ENCODE data around the gene CFAP157.

CFAP157 gene

DNA sequence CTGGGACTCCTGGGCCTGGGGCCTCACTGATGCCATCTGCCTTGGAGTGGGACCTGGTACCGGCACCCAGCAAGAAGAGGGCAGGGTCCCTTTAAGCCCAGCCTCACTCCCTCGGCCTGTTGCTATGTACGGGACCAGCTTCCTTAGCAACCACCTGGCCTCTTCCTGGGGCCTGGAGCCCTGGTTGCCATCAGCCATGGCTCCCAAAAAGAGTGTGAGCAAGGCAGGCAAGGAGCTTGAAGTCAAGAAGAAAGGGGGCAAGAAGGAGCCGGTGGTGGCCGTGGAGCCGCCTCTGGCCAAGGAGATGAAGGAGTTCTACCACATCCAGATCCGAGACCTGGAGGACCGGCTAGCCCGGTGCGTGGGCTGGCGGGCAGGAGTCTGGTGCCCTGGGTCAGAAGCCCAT lies at the start of gene CFAP157:
Gene CFAP157, plus strand, starts transcription at position 153 of the 406 bp plus-strand sequence. Its CDS starts 44 bp downstream, at position 197.
- no peak for DNase-seq (ENCODE audit: low read depth)

DNA sequence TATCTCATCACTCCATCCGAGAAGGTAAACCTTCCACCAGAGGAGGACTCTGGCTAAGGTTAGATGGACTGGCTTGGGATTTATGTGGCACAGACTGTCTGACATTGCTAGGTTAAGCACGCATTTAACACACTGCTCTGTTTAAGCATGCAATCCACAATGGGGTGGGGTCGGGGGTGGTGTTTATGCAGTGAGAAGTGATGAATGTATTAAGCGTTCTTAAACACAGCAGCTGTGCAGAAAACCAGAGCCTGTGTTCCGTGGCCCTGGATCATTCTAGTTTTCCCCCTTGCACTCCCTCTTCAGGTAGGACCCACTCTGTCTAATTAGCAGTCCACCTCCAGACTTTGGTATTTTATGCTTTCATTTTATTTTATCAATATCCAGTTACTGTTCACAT lies 48.4 kb upstream of the CFAP157 start:
- no peak for DNase-seq (ENCODE audit: low read depth)

DNA sequence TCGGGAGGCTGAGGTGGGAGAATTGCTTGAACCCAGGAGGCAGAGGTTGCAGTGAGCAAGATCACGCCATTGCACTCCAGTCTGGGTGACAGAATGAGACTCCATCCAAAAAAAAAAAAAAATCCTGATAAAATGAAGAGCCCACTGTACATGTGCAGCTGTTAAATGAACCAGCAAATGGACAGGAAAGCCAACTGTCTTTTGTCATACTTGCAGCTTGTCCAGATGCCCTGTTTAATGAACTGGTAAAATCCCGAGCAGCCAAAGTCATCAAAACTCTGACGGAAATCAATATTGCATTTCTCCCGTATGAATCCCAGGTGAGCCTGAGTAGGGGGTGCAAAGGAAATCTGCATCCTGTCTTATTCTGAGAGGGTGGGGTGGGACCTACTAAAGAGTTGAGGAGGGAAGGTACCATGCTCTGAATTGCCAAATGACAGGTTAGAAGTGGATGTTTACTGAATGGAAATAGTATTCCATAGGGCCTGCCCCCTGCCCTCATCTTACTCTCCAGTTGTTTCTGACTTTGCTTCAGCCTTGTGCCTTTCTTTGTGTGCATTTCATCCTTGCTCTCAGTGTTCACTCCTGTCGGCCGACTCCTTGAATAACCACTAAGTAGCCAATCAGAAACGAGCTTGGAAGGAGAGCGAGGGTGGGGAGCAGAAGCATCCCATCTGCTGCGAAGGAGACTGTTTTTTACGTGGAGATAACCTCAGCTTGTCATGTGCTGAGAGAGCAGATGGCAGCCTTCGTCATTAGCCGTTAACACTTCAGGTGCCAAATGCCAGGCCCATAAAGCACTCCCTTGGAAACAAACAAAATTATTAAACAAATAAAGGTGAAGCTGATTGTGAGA lies 45.7 kb upstream of the CFAP157 start:
- DNase-seq (ENCODE audit: low read depth): no peak

DNA sequence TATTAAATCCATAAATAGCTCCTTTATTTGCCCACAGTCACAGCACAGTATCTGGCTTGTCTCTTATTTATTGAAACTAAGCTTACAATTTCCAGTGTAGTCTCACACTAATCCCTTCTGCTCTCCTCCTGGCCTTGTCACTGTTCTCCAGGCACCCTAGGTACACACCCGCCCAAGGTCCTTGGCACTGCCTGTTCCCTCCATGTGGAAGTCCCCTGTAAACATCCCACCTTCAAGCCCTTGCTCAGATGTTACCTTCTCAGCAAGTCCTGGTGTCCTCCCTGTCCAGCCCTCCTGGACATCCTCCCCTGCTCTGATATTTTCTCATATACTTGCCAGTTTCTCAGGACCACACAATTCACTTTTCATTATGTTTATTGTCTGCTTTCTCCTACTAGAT lies 44.2 kb upstream of the CFAP157 start:
- DNase-seq (ENCODE audit: low read depth): no peak

DNA sequence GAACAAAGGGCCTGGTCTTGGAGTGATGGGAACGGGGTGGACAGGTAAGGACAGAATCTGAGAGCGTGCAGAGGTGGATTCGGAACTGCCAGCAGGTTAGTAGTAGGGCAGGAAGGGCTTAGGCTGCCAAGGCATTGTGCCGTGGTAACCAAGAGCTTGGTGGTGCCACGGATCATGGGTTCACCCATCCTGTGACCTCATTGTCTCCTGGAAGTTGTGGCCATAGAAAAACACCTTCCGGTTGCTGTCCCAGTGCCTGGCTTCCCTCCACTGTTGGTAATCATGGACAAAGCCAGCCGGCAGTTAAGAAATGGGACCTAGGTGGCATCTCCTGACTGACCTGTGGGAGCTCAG lies 42.5 kb upstream of the CFAP157 start:
- DNase-seq (ENCODE audit: low read depth): no peak

GRCh38 chr9:127664678-127665507 lies 41.9 kb upstream of the CFAP157 start:
- no peak for DNase-seq (ENCODE audit: low read depth)

DNA sequence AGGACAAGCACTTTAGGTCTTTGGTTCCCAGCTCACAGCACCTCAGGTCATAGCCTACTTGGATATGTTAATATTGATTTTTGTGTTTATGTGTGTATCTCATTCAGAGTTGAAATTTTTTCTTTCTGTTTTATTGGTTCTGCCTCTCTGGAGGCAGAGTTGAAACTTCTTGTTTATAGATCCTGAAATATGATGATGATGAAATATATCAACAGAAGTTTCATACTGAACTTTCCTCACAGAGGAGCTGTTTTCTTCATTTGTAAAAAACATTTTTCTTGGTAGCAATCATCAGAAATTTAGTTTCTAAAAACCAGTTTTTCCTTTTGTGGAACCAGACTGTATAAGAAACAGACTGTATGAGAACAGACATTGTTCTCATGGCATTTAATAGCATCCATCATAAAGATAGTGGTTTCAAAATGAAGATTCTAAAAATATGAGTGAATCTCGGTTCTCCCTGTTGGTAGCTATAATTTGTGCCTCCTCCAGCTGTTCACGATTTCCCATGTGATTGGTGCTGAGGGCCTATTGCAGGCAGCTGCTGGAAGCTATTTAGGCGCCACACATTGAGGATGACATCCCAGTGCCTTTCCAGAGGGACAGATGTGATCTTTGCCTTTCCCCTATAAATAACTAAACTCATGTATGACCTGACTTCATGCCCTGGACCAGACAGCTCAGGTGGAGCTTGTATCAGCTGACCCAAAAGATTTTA lies 39.5 kb upstream of the CFAP157 start:
- no peak for DNase-seq (ENCODE audit: low read depth)

DNA sequence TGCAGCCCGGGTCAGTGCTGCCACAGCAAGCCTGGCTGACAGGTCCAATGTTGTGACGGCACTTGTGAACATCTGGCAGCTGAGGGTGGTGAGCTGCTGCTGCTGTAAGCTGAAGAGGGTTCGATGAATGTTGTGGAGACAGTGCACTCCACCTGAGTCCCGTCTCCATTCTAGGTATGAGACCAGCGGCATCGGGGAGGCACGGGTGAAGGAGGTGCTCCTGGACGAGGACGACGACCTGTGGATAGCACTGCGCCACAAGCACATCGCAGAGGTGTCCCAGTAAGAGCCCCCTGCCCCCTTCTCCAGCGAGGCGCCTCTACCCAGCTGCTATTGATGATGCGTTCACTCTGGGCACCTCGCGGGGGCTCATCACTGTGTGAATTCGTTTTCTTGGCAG lies 38.9 kb upstream of the CFAP157 start:
- DNase-seq (ENCODE audit: low read depth): no peak

- no peak for DNase-seq (ENCODE audit: low read depth)
Measured at GRCh38 chr9:127673234-127673633, 33.6 kb upstream of the CFAP157 start.

GRCh38 chr9:127676638-127677037 lies 30.1 kb upstream of the CFAP157 start:
- DNase-seq (ENCODE audit: low read depth): no peak

GRCh38 chr9:127679506-127679905 lies 27.3 kb upstream of the CFAP157 start:
- DNase-seq (ENCODE audit: low read depth): no peak

GRCh38 chr9:127680226-127680625 lies 26.6 kb upstream of the CFAP157 start:
- no peak for DNase-seq (ENCODE audit: low read depth)

- DNase-seq (ENCODE audit: low read depth): no peak
Measured at GRCh38 chr9:127680846-127681245, 25.9 kb upstream of the CFAP157 start.

GRCh38 chr9:127682351-127683136 lies 24.2 kb upstream of the CFAP157 start:
- DNase-seq (ENCODE audit: low read depth): no peak

GRCh38 chr9:127683723-127684122 lies 23.1 kb upstream of the CFAP157 start:
- no peak for DNase-seq (ENCODE audit: low read depth)

GRCh38 chr9:127684576-127684975 lies 22.2 kb upstream of the CFAP157 start:
- no peak for DNase-seq (ENCODE audit: low read depth)

DNA sequence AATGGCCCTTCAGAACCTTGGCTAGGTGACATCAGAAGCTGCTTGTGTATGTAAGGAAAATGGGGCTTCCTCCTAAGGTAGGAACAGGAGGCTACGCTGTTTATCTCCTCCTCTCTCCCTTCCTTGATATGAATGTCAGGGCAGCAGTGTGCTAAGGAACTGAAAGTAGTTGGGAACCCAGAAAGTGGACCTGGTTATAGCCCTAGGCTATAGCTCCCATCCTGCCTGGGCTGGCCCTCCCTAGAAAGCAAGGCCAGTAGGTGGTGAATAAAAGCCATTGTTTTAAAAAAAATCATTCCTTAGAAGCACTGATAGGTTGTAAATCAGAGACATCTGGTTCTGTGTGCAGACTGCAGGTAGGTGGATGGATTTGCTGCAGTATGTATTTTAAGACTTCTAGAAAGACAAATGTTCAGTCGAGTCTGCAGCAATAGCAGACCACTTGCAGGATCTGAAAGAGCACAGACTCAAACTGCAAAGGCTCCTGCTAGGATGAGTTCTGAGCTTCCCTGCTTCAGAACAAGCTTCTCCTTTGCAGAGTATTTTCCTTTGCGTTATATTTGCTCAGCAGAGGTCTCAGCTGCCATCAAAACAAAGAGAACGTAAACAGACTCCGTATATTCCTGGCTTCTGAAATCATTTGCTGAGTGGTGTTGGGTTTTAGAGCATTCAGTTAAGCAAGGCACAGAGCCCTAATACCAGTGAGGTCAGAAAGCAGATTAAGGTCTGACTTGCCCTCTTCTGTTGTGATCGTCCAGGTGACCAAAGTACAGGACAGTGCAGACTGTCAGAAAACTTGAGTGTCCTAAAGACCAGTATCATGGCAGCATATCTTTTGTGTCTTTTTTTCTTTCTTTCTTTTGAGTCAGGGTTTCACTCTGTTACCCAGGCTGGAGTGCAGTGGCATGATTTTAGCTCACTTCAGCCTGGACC lies 20.1 kb upstream of the CFAP157 start:
- no peak for DNase-seq (ENCODE audit: low read depth)

- no peak for DNase-seq (ENCODE audit: low read depth)
Measured at GRCh38 chr9:127689329-127690000, 17.3 kb upstream of the CFAP157 start.

DNA sequence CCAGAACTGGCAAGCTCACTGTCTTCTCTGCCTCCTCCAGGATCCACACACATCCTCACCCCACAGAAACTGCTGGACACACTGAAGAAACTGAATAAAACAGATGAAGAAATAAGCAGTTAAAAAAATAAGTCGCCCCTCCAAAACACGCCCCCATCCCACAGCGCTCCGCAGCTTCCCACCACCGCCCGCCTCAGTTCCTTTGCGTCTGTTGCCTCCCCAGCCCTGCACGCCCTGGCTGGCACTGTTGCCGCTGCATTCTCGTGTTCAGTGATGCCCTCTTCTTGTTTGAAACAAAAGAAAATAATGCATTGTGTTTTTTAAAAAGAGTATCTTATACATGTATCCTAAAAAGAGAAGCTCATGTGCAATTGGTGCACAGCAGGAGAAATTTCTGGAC lies 16.1 kb upstream of the CFAP157 start:
- DNase-seq (ENCODE audit: low read depth): no peak

GRCh38 chr9:127692071-127692470 lies 14.7 kb upstream of the CFAP157 start:
- DNase-seq (ENCODE audit: low read depth): no peak
